ENCODE results near the gene ZBTB7C. TPM values are rescaled to one million over a fixed set of nuclear protein-coding genes. Genes with fewer than 3 reads are reported as not detected.

ZBTB7C gene
- total RNA-seq, 1 donor from 2014 or later, result 15.0 TPM

DNA sequence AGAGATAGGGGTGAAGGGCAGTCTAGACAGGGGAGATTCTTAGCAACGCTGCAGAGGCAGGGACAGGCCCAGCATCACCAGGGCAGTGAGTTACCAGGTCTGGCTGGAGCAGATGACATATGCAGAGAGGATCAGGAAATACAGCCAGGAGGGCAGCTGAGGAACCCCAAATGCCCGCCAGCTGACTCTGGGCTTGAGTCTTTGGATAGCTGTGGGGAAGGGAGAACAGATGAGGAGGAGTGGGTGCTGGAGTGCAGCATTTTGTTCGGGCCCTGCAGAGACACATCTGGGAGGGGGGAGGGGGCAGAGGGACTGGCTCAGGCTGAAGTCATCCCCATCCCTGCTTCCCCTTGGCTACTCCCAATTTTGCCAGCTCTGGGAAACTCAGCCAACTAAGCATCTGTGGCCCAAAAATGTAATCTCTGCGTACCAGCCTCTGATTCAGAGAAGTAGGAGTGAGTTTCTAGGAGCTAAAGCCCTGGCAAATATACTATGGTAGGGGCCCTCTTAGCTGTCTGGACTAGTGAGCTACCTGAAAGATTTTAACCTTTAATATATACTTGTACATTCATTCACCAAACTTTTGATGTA is 214.5 kb downstream of the ZBTB7C start:
- no peak for ATAC-seq
- Histone ChIP-seq H3K36me3 (no peaks in the 10 kb centered on the region), H3K4me3 (no peak overlapping the region), H3K27ac (no peak overlapping the region), H3K4me1 (peaks cover 9% of the 10 kb centered on the region), H3K27me3 (ENCODE audit: low read depth) (no peaks in the 10 kb centered on the region), H3K9me3 (no peaks in the 10 kb centered on the region)
- TF ChIP-seq, protein P1, sequence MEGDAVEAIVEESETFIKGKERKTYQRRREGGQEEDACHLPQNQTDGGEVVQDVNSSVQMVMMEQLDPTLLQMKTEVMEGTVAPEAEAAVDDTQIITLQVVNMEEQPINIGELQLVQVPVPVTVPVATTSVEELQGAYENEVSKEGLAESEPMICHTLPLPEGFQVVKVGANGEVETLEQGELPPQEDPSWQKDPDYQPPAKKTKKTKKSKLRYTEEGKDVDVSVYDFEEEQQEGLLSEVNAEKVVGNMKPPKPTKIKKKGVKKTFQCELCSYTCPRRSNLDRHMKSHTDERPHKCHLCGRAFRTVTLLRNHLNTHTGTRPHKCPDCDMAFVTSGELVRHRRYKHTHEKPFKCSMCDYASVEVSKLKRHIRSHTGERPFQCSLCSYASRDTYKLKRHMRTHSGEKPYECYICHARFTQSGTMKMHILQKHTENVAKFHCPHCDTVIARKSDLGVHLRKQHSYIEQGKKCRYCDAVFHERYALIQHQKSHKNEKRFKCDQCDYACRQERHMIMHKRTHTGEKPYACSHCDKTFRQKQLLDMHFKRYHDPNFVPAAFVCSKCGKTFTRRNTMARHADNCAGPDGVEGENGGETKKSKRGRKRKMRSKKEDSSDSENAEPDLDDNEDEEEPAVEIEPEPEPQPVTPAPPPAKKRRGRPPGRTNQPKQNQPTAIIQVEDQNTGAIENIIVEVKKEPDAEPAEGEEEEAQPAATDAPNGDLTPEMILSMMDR (IDR thresholded peaks at IDR 0.05), result no peak
- DNase-seq, result no peak
- intact Hi-C loops (cut with DNase I), result no loop called here

DNA sequence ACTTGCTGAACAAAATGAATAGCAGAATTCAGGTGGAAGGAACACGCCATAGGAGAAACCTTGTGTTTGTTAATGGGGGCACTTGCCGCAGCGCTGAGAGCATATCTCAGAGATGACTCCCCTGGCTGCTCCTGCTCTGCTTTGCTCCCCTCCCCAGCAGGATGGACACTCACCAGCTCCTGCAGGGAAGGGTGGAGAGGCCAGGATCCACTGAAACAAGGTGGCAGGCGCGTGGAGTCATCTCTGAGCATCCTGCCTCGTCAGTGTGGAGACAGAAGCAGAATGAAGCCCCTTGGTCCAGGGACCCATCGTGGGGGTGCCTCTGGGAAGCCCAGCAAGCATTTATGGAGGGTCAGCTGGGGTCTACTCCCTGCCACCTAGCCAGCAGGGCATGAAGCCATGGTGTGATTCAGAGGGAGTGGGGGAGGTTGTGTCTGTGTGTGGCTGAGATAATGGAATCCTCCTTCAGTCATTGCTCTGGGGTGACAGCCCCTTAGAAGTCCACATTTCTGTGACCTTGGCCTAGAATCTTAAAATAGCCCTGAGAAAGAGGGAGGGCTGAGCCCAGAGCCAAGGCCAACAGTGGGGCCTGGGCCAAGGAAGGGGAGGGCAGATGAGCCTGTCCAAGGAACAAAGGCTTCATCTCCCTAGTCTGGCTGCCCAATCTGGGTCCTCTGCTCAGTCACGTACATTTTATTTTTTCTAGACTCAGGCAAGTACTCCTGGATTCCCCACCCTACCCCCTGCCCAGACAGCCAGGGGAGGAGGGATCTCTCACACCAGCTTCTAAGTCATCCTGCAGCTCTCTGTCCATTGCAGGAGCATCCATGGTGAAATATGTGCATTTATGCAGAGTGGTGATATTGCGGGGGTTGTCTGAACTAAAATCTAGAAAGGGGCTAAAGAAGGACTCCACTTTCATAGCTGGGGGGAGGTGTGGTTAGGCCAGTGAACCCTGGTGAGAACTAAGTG is 215.4 kb downstream of the ZBTB7C start:
- Histone ChIP-seq H3K4me3 (no peak overlapping the region), H3K27me3 (ENCODE audit: low read depth) (no peaks in the 10 kb centered on the region), H3K4me1 (peaks cover 9% of the 10 kb centered on the region), H3K27ac (no peak overlapping the region), H3K36me3 (no peaks in the 10 kb centered on the region), H3K9me3 (no peaks in the 10 kb centered on the region)
- intact Hi-C loops (cut with DNase I), result no loop called here
- DNase-seq, result no peak
- peak; percentile 29 to 32 for ATAC-seq
- TF ChIP-seq, protein P1 (IDR thresholded peaks at IDR 0.05), result no peak

DNA sequence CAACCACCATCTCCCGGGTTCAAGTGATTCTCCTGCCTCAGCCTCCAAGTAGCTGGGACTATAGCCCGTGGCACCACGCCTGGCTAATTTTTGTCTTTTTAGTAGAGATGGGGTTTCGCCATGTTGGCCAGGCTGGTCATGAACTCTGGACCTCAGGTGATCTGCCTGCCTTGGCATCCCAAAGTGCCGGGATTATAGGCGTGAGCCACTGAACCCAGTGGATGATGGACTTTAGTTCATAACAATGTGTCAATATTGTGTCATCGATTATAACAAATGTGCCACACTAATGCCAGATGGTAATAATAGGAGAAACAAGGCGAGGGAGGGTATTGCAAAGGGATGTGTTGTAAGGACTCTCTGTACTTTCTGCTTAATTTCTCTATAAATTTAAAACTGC is 216.6 kb downstream of the ZBTB7C start:
- intact Hi-C loops (cut with DNase I), result no loop called here
- Histone ChIP-seq H3K27me3 (ENCODE audit: low read depth) (no peaks in the 10 kb centered on the region), H3K4me1 (peaks cover 9% of the 10 kb centered on the region), H3K9me3 (no peaks in the 10 kb centered on the region), H3K27ac (no peak overlapping the region), H3K4me3 (no peak overlapping the region), H3K36me3 (no peaks in the 10 kb centered on the region)
- ATAC-seq, result no peak
- TF ChIP-seq, protein P1 (IDR thresholded peaks at IDR 0.05), result no peak
- no peak for DNase-seq

DNA sequence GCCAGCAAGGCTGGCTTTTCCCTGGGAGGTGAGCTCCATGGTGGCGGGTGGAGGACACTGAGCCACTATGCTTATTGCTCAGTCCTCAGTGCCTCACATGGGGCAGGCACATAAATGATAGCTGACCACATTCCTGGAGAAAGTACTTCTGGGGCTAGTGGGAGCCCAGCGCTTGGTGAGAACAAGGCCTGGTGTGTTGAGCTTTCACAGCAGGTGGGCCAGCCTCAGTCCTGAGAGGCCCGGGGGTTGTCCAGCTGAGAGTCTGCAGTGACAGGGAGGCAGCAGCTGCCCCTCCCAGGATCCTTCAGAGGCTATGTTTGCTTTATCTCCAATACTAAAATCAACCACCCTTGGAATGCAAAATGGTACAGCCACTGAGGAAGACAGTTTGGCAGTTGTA is 217.7 kb downstream of the ZBTB7C start:
- intact Hi-C loops (cut with DNase I), result no loop called here
- ATAC-seq, result no peak
- H3K36me3 ChIP-seq, result no peaks in the 10 kb centered on the region
- no peaks in the 10 kb centered on the region for H3K27me3 ChIP-seq (ENCODE audit: low read depth)
- no peak overlapping the region for H3K27ac ChIP-seq
- TF ChIP-seq, protein P1 (IDR thresholded peaks at IDR 0.05), result no peak
- no peaks in the 10 kb centered on the region for H3K9me3 ChIP-seq
- H3K4me1 ChIP-seq, result peaks cover 9% of the 10 kb centered on the region
- no peak overlapping the region for H3K4me3 ChIP-seq
- DNase-seq, result no peak

DNA sequence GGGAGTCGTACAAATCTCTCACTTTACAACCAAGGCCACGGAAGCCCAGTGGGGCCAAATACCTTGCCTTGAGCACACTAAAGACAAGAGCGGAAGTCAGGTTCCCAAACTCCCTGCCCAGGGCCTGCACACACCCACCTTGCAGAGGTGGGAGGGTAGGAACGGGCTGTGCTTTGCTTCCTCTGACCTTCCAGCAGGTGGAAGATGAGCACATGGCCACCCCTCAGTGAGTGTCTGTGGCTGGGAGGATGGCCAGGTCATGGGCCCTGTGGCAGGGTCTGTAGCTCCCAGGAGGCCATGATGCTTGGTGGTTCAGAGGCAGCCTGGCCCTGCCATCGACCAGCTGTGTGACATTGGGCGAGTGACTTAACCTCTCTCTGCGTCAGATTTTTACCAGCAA is 218.2 kb downstream of the ZBTB7C start:
- ATAC-seq, result no peak
- intact Hi-C loops (cut with DNase I), result no loop called here

More for the DNA sequence above, 218.2 kb downstream of the ZBTB7C start:
- Histone ChIP-seq H3K4me1 (peaks cover 9% of the 10 kb centered on the region), H3K27ac (no peak overlapping the region), H3K9me3 (no peaks in the 10 kb centered on the region), H3K4me3 (no peak overlapping the region), H3K36me3 (no peaks in the 10 kb centered on the region), H3K27me3 (ENCODE audit: low read depth) (no peaks in the 10 kb centered on the region)
- TF ChIP-seq, protein P1 (IDR thresholded peaks at IDR 0.05), result no peak
- no peak for DNase-seq

All from lower lobe of right lung (tissue), 2 donors.